ENCODE data around the gene HAL. TPM values are rescaled to one million over a fixed set of nuclear protein-coding genes. Genes with fewer than 3 reads are reported as not detected.

Gene HAL
- total and polyA plus RNA-seq, 3 donors from 2014 or later = 0.37 to 0.74 (median 0.39) TPM

DNA sequence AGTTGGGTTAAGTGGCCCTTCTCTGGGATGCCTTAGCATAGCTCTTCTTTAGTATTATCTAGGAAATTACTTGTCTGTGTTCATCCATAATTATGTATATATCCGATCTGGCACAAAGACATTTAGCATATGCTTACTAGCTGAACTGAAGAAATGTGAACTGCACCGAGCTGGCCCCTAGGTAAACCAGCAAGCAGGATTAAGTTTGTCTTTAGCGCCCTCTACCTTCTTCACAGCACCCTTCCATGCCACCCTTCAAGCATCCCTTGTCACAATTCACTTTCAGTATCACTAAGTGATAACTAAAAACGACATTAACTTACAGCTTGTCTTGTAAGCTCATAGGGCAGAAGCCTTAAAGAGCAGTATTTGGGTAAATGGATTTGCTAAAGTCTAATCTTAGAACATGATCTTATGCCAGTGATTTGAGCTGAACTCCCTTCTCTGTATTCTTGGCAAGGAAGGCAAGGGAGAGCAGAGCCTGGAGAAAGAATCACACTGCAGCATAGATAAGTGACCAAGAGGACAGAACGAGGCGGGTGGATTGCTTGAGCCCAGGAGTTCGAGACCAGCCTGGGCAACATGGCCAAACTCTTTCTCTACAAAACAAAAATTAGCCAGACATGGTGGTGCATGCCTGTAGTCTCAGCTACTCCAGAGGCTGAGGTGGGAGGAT is 2.6 kb upstream of the HAL start:
- Histone ChIP-seq H3K36me3 (ENCODE audit: low read depth, missing control alignments) (no peaks in the 10 kb centered on the region), H3K4me3 (no peak overlapping the region), H3K27ac (no peak overlapping the region), H3K9me3 (no peaks in the 10 kb centered on the region), H3K4me1 (no peaks in the 10 kb centered on the region), H3K27me3 (no peaks in the 10 kb centered on the region)
- TF ChIP-seq, protein P1, sequence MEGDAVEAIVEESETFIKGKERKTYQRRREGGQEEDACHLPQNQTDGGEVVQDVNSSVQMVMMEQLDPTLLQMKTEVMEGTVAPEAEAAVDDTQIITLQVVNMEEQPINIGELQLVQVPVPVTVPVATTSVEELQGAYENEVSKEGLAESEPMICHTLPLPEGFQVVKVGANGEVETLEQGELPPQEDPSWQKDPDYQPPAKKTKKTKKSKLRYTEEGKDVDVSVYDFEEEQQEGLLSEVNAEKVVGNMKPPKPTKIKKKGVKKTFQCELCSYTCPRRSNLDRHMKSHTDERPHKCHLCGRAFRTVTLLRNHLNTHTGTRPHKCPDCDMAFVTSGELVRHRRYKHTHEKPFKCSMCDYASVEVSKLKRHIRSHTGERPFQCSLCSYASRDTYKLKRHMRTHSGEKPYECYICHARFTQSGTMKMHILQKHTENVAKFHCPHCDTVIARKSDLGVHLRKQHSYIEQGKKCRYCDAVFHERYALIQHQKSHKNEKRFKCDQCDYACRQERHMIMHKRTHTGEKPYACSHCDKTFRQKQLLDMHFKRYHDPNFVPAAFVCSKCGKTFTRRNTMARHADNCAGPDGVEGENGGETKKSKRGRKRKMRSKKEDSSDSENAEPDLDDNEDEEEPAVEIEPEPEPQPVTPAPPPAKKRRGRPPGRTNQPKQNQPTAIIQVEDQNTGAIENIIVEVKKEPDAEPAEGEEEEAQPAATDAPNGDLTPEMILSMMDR (IDR thresholded peaks at IDR 0.05) = peak in 2 of 3 experiments; percentile 42 to 51
- TF ChIP-seq POLR2A (IDR thresholded peaks at IDR 0.05) = no peak
- intact Hi-C loops (cut with DNase I; ENCODE audit: low total_unique reads) = no loop called here
- DNase-seq = peak; percentile 52
- 31 to 40% methylated on average over 7 of the region's 7 CpGs for whole genome bisulfite sequencing, 2 donors

DNA sequence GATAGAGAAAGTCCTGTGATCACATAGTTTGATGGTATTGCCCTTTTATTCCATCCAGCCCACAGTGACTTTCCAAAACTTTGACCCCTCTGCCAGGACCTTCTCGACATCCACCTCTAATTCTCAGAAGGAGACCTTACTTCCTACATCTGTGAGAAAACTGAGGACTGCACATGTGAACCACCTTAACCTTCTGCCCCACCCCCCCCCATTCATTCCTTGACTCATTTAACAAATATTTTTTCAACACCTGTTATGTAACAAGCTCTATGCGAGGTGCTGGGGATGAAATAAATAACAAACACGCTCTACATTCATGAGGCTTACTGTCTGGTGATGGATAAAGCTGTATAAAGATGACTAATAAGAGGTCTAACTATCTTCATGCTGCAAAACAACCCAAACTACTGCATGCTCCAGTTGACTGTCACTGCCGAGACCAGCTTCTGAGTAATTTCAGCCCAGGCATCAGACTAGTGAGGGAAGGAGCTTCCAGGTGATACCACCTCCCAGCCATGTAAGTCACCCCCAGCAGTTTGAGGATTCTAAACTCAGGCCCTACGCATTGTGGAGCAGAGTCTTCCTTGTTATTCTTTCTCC is 1.9 kb upstream of the HAL start:
- no peaks in the 10 kb centered on the region for H3K4me1 ChIP-seq
- H3K27me3 ChIP-seq = no peaks in the 10 kb centered on the region
- no peaks in the 10 kb centered on the region for H3K36me3 ChIP-seq (ENCODE audit: low read depth, missing control alignments)
- no peak overlapping the region for H3K4me3 ChIP-seq
- no peak overlapping the region for H3K27ac ChIP-seq
- intact Hi-C loops (cut with DNase I; ENCODE audit: low total_unique reads) = no loop called here
- H3K9me3 ChIP-seq = no peaks in the 10 kb centered on the region
- 93% methylated on average over 5 of the region's 5 CpGs for WGBS, 2 donors
- DNase-seq = no peak
- TF ChIP-seq POLR2A (IDR thresholded peaks at IDR 0.05) = no peak
- TF ChIP-seq, protein P1 (IDR thresholded peaks at IDR 0.05) = no peak

DNA sequence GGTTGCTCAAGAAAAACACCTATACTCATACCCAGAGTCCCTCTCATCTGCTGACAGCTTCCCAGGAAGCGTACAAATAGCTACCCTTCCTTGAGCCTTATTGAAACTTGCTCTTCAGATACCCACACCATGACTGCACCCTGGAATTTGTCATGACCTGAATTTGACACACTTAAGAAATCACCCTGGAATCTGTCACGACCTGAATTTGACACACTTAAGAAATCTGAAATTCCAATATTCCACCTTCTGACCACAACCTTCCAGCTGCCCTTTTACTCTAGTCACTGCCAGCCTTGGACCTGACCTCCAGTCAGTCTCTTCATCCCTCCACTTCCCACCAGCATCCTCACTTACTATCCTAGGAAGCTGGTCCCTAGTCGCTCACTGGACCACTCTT is 1.1 kb upstream of the HAL start:
- Histone ChIP-seq H3K4me1 (no peaks in the 10 kb centered on the region), H3K4me3 (no peak overlapping the region), H3K36me3 (ENCODE audit: low read depth, missing control alignments) (no peaks in the 10 kb centered on the region), H3K27me3 (no peaks in the 10 kb centered on the region), H3K9me3 (no peaks in the 10 kb centered on the region), H3K27ac (no peak overlapping the region)
- intact Hi-C loops (cut with DNase I; ENCODE audit: low total_unique reads) = no loop called here
- no peak for DNase-seq
- TF ChIP-seq POLR2A (IDR thresholded peaks at IDR 0.05) = no peak
- TF ChIP-seq, protein P1 (IDR thresholded peaks at IDR 0.05) = no peak
- 90 to 92% methylated on average over 3 of the region's 3 CpGs for WGBS, 2 donors

DNA sequence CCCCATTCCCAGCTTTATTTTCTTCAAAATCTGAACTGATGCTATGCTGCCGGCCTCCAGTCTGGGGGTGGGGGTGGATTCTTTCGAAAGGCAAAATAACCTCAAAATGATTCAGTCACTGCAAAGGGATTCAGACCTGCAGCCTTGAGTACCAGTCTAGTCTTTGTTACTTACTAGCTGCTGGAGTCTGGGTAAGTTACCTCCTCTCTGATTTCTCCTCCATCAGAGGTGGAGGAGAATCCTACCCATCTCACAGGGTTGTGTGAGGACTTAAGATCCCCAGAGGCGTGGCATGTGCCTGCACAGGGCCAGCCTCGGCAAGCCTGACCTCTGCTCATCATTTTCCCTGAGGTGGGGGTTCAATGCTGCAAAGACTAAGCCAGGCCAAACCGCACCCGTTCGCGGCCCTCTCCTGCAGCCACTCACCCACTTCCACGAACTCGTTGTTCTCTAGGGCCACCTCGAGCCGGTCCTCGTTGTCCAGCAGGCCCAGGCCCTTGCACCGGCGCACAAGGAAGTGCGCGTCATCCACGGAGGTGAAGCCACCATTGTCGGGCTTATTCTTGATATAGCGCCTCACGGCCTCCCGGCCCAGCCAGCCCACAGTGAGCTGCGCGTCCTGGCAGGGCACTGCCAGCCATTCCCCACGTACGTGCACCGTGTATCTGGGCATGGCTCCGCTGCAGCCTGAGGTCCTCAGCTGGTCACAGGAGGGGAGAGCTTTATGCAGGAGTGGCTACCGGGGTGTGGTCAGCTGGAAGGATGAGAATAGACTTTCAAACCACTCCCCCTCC is 709 bp downstream of the HAL start:
- Histone ChIP-seq H3K4me3 (no peak overlapping the region), H3K27me3 (no peaks in the 10 kb centered on the region), H3K27ac (no peak overlapping the region), H3K4me1 (no peaks in the 10 kb centered on the region), H3K36me3 (ENCODE audit: low read depth, missing control alignments) (no peaks in the 10 kb centered on the region), H3K9me3 (no peaks in the 10 kb centered on the region)
- 79% methylated on average over 22 to 26 of the region's 29 CpGs for WGBS, 2 donors
- TF ChIP-seq, protein P1 (IDR thresholded peaks at IDR 0.05) = no peak
- no peak for TF ChIP-seq POLR2A (IDR thresholded peaks at IDR 0.05)
- intact Hi-C loops (cut with DNase I; ENCODE audit: low total_unique reads) = no loop called here
- no peak for DNase-seq

Data from testis (tissue), 3 donors.